ENCODE results near the gene PLAC1. TPM values are rescaled to one million over a fixed set of nuclear protein-coding genes. Genes with fewer than 3 reads are reported as not detected.
A peak's percentile ranks its signal among the peaks of the same experiment; 100 is the strongest.

PLAC1 gene
- total and polyA plus RNA-seq, 2 of the 4 experiments (the other 2 are of a cell fraction) = 0.36 to 0.74 TPM

DNA sequence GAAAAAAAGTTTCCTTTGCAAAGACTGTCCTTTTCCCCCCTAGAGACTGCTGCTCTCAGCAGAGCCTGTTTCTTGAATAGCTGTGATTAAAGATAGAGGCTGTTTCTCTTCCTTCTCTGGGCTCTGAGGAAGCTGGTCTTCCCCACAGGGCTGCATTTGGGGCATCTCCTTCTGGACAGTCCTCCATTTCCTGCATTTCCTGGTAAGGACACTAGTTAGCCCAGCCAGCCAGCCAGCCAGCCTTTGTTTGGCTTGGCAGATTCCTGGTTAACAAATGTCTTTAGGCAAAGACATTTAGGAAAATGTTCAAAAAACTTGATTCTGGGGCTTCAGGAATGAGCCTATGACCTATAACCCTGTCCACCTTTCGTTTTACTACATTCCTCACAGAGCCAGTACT, 34.0 kb upstream of the PLAC1 start:
- Histone ChIP-seq H3K27ac (ENCODE audit: insufficient read depth, low read length) (no peak overlapping the region), H4K20me1 (ENCODE audit: insufficient read depth, low read length) (no peaks in the 10 kb centered on the region), H2AK9ac (replicated peaks; ENCODE audit: low read depth, low read length, poor library complexity) (no peak overlapping the region), H3K27me3 (ENCODE audit: control insufficient read depth, insufficient read depth, low read length) (no peaks in the 10 kb centered on the region), H2BK120ac (ENCODE audit: low read depth, low read length) (peak overlapping the region; percentile 76), H3K14ac (replicated peaks; ENCODE audit: low read depth, low read length) (peak overlapping the region; percentile 80), H3K9me3 (ENCODE audit: control insufficient read depth, insufficient read depth, low read length) (no peaks in the 10 kb centered on the region), H3K4me1 (ENCODE audit: control insufficient read depth, insufficient read depth, low read length) (peaks cover 3% of the 10 kb centered on the region), H4K5ac (ENCODE audit: low read depth, low read length) (no peak overlapping the region), H2BK20ac (ENCODE audit: low read depth, low read length) (peak overlapping the region; percentile 61), H3K23ac (ENCODE audit: low read depth, low read length) (no peak overlapping the region), H2BK15ac (ENCODE audit: low read depth, low read length) (peak overlapping the region; percentile 56; the same call in 2 of the 3 replicates), H4K8ac (ENCODE audit: low read depth in 2 of 2, low read length in 2 of 2) (peak overlapping the region in 1 of 2 experiments; percentile 76; a peak in 3 of 4 replicates), H3K4me2 (ENCODE audit: low read depth, low read length) (no peak overlapping the region), H3K4ac (ENCODE audit: low read depth, low read length) (peak overlapping the region; percentile 58; the same call in 1 of the 2 replicates), H4K91ac (ENCODE audit: insufficient read depth, low read depth, low read length) (peak overlapping the region; percentile 65; the same call in 1 of the 2 replicates), H2BK5ac (ENCODE audit: low read depth, low read length, poor library complexity, severe bottlenecking) (peak overlapping the region; percentile 39), H3K9me1 (ENCODE audit: insufficient read depth, low read length) (no peaks in the 10 kb centered on the region; the same call in 1 of the 2 replicates), H3K18ac (ENCODE audit: low read depth, low read length) (peak overlapping the region; percentile 51), H2AFZ (replicated peaks; ENCODE audit: low read length, poor library complexity) (peak overlapping the region; percentile 71), H3K9ac (ENCODE audit: low read depth, low read length) (no peak overlapping the region), H3K56ac (ENCODE audit: extremely low read depth, insufficient read depth, low read length) (no peak overlapping the region), H3K36me3 (ENCODE audit: control insufficient read depth, insufficient read depth, low read length) (no peaks in the 10 kb centered on the region), H2AK5ac (ENCODE audit: low read depth, low read length) (no peak overlapping the region), H3K79me1 (ENCODE audit: low read depth in 1 of 2, low read length in 2 of 2) (no peaks in the 10 kb centered on the region), H3K4me3 (ENCODE audit: insufficient read depth, low read depth, low read length) (no peak overlapping the region)
- no peak for ATAC-seq (ENCODE audit: low read depth)
- WGBS, 2 experiments (ENCODE audit: extremely low coverage in 2 of 2, insufficient read length in 1 of 2) = no CpG with 5 or more reads among the region's 1 CpG
- in situ Hi-C loops (cut with MboI; ENCODE audit: low sequenced_read_pairs) (no loop called here), intact Hi-C loops (cut with micrococcal nuclease) (no loop called here), dilution Hi-C loops (cut with HindIII; ENCODE audit: low sequenced_read_pairs, unreplicated experiment) (no loop called here)
- ChIA-PET POLR2A (ENCODE audit: unreplicated experiment) (no interaction called here), CTCF (no interaction called here)
- DNase-seq = no peak
- TF ChIP-seq, protein P1, sequence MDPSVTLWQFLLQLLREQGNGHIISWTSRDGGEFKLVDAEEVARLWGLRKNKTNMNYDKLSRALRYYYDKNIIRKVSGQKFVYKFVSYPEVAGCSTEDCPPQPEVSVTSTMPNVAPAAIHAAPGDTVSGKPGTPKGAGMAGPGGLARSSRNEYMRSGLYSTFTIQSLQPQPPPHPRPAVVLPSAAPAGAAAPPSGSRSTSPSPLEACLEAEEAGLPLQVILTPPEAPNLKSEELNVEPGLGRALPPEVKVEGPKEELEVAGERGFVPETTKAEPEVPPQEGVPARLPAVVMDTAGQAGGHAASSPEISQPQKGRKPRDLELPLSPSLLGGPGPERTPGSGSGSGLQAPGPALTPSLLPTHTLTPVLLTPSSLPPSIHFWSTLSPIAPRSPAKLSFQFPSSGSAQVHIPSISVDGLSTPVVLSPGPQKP (IDR thresholded peaks at IDR 0.05; ENCODE audit: borderline replicate concordance, low read depth, low read length) = no peak
- TF ChIP-seq MAFK (IDR thresholded peaks at IDR 0.05; ENCODE audit: low read depth, low read length) = no peak
- TF ChIP-seq CEBPB (IDR thresholded peaks at IDR 0.05; ENCODE audit: low read depth, low read length) = no peak
- no TSS peak for BruUV-seq (replicated peaks)

Data from IMR-90 (cell line).